Activated CD4-positive, alpha-beta memory T cell treated with anti-CD3 and anti-CD28 coated beads for 36 hours (primary cell): ENCODE results near the gene DNAH6. TPM values are rescaled to one million over a fixed set of nuclear protein-coding genes. Genes with fewer than 3 reads are reported as not detected.

Experiments
- CTCF ChIA-PET: fragments of 350-600 bp; sonication (Branson Sonifier 250); formaldehyde crosslinking; loops from one replicate; lab custom pipeline; 2021; ENCODE audit warnings: antibody characterized with exemption, inconsistent platforms; lab: Charles Lee
- POLR2A ChIA-PET: fragments of 350-600 bp; sonication (Branson Sonifier 250); formaldehyde crosslinking; loops from one replicate; lab custom pipeline; 2021; ENCODE audit warnings: antibody characterized with exemption; lab: Charles Lee
- DNase-seq: peaks from one replicate; pipeline ENCODE4 v3.0.0-alpha.2; 2020
- H3K27ac Mint-ChIP-seq: one replicate; pipeline ENCODE4 v1.8.0; 2021; ENCODE audit warnings: mixed read lengths
- H3K27me3 Mint-ChIP-seq: one replicate; pipeline ENCODE4 v1.8.0; 2021; ENCODE audit warnings: mixed read lengths
- H3K36me3 Mint-ChIP-seq: one replicate; pipeline ENCODE4 v1.8.0; 2021; ENCODE audit warnings: mixed read lengths
- H3K4me1 Mint-ChIP-seq: one replicate; pipeline ENCODE4 v1.8.0; 2021; ENCODE audit warnings: low read depth, mixed read lengths
- H3K4me3 Mint-ChIP-seq: one replicate; pipeline ENCODE4 v1.8.0; 2021; ENCODE audit warnings: mild to moderate bottlenecking, mixed read lengths
- H3K9me3 Mint-ChIP-seq: one replicate; pipeline ENCODE4 v1.8.0; 2021; ENCODE audit warnings: mixed read lengths
- intact Hi-C: fragments of 100-400 bp; cut with micrococcal nuclease; formaldehyde crosslinking; loops from one replicate; pipeline ENCODE4 v1.15.1; 2023
- total RNA-seq, 2 experiments: library from RNA; stranded (reverse); gene quantifications; one replicate each; pipeline ENCODE4 v1.2.3, GENCODE V29; 2021

Gene DNAH6
- total RNA-seq, 2 experiments from 2014 or later = 0.33 to 0.85 TPM

- ChIA-PET POLR2A (no interaction called here), CTCF (no interaction called here)
- intact Hi-C loops = no loop called here
- Mint-ChIP-seq H3K9me3 (peaks cover 20% of the 10 kb centered on the region), H3K4me3 (no peak overlapping the region), H3K36me3 (peaks cover 2% of the 10 kb centered on the region), H3K4me1 (peaks cover 2% of the 10 kb centered on the region), H3K27ac (no peak overlapping the region), H3K27me3 (no peaks in the 10 kb centered on the region)
- DNase-seq = no peak
Observed at GRCh38 chr2:84702941-84703340, 186.6 kb downstream of the DNAH6 start.

GRCh38 chr2:84703831-84704230, 187.5 kb downstream of the DNAH6 start:
- ChIA-PET CTCF (interaction anchor here (0.6 kb wide), 1 partner anchor 169 kb away, joined by 3 read pairs; no protein-coding TSS in a partner anchor), POLR2A (no interaction called here)
- intact Hi-C loops = no loop called here

GRCh38 chr2:84704505-84705244, 188.4 kb downstream of the DNAH6 start:
- H3K36me3 Mint-ChIP-seq = peaks cover 2% of the 10 kb centered on the region
- no peak for DNase-seq
- no peaks in the 10 kb centered on the region for H3K27me3 Mint-ChIP-seq
- H3K4me1 Mint-ChIP-seq = peaks cover 6% of the 10 kb centered on the region
- CTCF ChIA-PET = no interaction called here
- H3K27ac Mint-ChIP-seq = no peak overlapping the region
- POLR2A ChIA-PET = no interaction called here
- peaks cover 20% of the 10 kb centered on the region for H3K9me3 Mint-ChIP-seq
- no peak overlapping the region for H3K4me3 Mint-ChIP-seq
- intact Hi-C loops = no loop called here

More at GRCh38 chr2:84703831-84704230, 187.5 kb downstream of the DNAH6 start:
- Mint-ChIP-seq H3K4me3 (no peak overlapping the region), H3K27me3 (no peaks in the 10 kb centered on the region), H3K4me1 (peaks cover 5% of the 10 kb centered on the region), H3K9me3 (peaks cover 20% of the 10 kb centered on the region), H3K27ac (no peak overlapping the region), H3K36me3 (peaks cover 2% of the 10 kb centered on the region)
- DNase-seq = no peak

- Mint-ChIP-seq H3K36me3 (no peaks in the 10 kb centered on the region), H3K4me3 (no peak overlapping the region), H3K27me3 (no peaks in the 10 kb centered on the region), H3K27ac (no peak overlapping the region), H3K9me3 (peaks cover 13% of the 10 kb centered on the region), H3K4me1 (peaks cover 6% of the 10 kb centered on the region)
- ChIA-PET POLR2A (no interaction called here), CTCF (no interaction called here)
- intact Hi-C loops = no loop called here
- DNase-seq = no peak
Observed at GRCh38 chr2:84705858-84706257, 189.6 kb downstream of the DNAH6 start.

- Mint-ChIP-seq H3K9me3 (no peaks in the 10 kb centered on the region), H3K4me1 (peaks cover 6% of the 10 kb centered on the region), H3K27me3 (no peaks in the 10 kb centered on the region), H3K36me3 (no peaks in the 10 kb centered on the region), H3K27ac (no peak overlapping the region), H3K4me3 (no peak overlapping the region)
- DNase-seq = no peak
- intact Hi-C loops = no loop called here
- CTCF ChIA-PET = no interaction called here
- POLR2A ChIA-PET = no interaction called here
Observed at GRCh38 chr2:84708442-84708841, 192.1 kb downstream of the DNAH6 start.

GRCh38 chr2:84711651-84712050, 195.4 kb downstream of the DNAH6 start:
- H3K4me1 Mint-ChIP-seq = peaks cover 4% of the 10 kb centered on the region
- H3K36me3 Mint-ChIP-seq = no peaks in the 10 kb centered on the region
- ChIA-PET CTCF (interaction anchor here (0.6 kb wide), 1 partner anchor 155 kb away, joined by 3 read pairs; no protein-coding TSS in a partner anchor), POLR2A (no interaction called here)
- H3K27me3 Mint-ChIP-seq = no peaks in the 10 kb centered on the region
- DNase-seq = no peak
- intact Hi-C loops = no loop called here
- H3K9me3 Mint-ChIP-seq = no peaks in the 10 kb centered on the region
- H3K4me3 Mint-ChIP-seq = no peak overlapping the region
- no peak overlapping the region for H3K27ac Mint-ChIP-seq

- Mint-ChIP-seq H3K4me3 (no peak overlapping the region), H3K4me1 (peaks cover 15% of the 10 kb centered on the region), H3K27me3 (no peaks in the 10 kb centered on the region), H3K27ac (no peak overlapping the region), H3K36me3 (no peaks in the 10 kb centered on the region), H3K9me3 (no peaks in the 10 kb centered on the region)
- intact Hi-C loops = no loop called here
- CTCF ChIA-PET = no interaction called here
- POLR2A ChIA-PET = no interaction called here
- no peak for DNase-seq
Observed at GRCh38 chr2:84713441-84713840, 197.1 kb downstream of the DNAH6 start.

- intact Hi-C loops = no loop called here
- Mint-ChIP-seq H3K4me3 (no peak overlapping the region), H3K36me3 (no peaks in the 10 kb centered on the region), H3K27me3 (no peaks in the 10 kb centered on the region), H3K9me3 (no peaks in the 10 kb centered on the region), H3K27ac (no peak overlapping the region), H3K4me1 (peaks cover 11% of the 10 kb centered on the region)
- POLR2A ChIA-PET = no interaction called here
- CTCF ChIA-PET = interaction anchor here (0.6 to 1.4 kb wide), 3 partner anchors 25 to 58 kb away, joined by 3 to 4 read pairs (median 3); no protein-coding TSS in a partner anchor
- DNase-seq = no peak
Observed at GRCh38 chr2:84716564-84716963, 200.3 kb downstream of the DNAH6 start.

- intact Hi-C loops = no loop called here
- H3K4me1 Mint-ChIP-seq = peaks cover 11% of the 10 kb centered on the region
- H3K4me3 Mint-ChIP-seq = no peak overlapping the region
- H3K9me3 Mint-ChIP-seq = no peaks in the 10 kb centered on the region
- ChIA-PET CTCF (interaction anchor here (0.6 to 1.4 kb wide), 2 partner anchors 24 to 29 kb away, joined by 3 to 4 read pairs; no protein-coding TSS in a partner anchor), POLR2A (no interaction called here)
- no peak for DNase-seq
- no peak overlapping the region for H3K27ac Mint-ChIP-seq
- H3K27me3 Mint-ChIP-seq = no peaks in the 10 kb centered on the region
- no peaks in the 10 kb centered on the region for H3K36me3 Mint-ChIP-seq
Observed at GRCh38 chr2:84717302-84717701, 201.0 kb downstream of the DNAH6 start.

- ChIA-PET CTCF (no interaction called here), POLR2A (no interaction called here)
- no peak overlapping the region for H3K27ac Mint-ChIP-seq
- intact Hi-C loops = no loop called here
- peaks cover 23% of the 10 kb centered on the region for H3K4me1 Mint-ChIP-seq
- no peaks in the 10 kb centered on the region for H3K36me3 Mint-ChIP-seq
- no peaks in the 10 kb centered on the region for H3K9me3 Mint-ChIP-seq
- H3K27me3 Mint-ChIP-seq = no peaks in the 10 kb centered on the region
- no peak overlapping the region for H3K4me3 Mint-ChIP-seq
- no peak for DNase-seq
Observed at GRCh38 chr2:84719434-84719833, 203.1 kb downstream of the DNAH6 start.

GRCh38 chr2:84723831-84724230, 207.5 kb downstream of the DNAH6 start:
- CTCF ChIA-PET = no interaction called here
- Mint-ChIP-seq H3K4me1 (peaks cover 21% of the 10 kb centered on the region), H3K4me3 (no peak overlapping the region), H3K27me3 (no peaks in the 10 kb centered on the region), H3K36me3 (no peaks in the 10 kb centered on the region), H3K27ac (no peak overlapping the region), H3K9me3 (peaks cover 7% of the 10 kb centered on the region)
- POLR2A ChIA-PET = no interaction called here
- intact Hi-C loops = no loop called here
- no peak for DNase-seq

- Mint-ChIP-seq H3K9me3 (peaks cover 7% of the 10 kb centered on the region), H3K36me3 (no peaks in the 10 kb centered on the region), H3K27ac (no peak overlapping the region), H3K27me3 (no peaks in the 10 kb centered on the region), H3K4me3 (no peak overlapping the region), H3K4me1 (peaks cover 21% of the 10 kb centered on the region)
- intact Hi-C loops = no loop called here
- ChIA-PET POLR2A (no interaction called here), CTCF (no interaction called here)
- DNase-seq = no peak
Observed at GRCh38 chr2:84725717-84726116, 209.4 kb downstream of the DNAH6 start.

- H3K27ac Mint-ChIP-seq = no peak overlapping the region
- H3K4me3 Mint-ChIP-seq = no peak overlapping the region
- H3K36me3 Mint-ChIP-seq = no peaks in the 10 kb centered on the region
- peaks cover 21% of the 10 kb centered on the region for H3K4me1 Mint-ChIP-seq
- H3K9me3 Mint-ChIP-seq = peaks cover 7% of the 10 kb centered on the region
- POLR2A ChIA-PET = no interaction called here
- CTCF ChIA-PET = no interaction called here
- intact Hi-C loops = no loop called here
- no peak for DNase-seq
- H3K27me3 Mint-ChIP-seq = no peaks in the 10 kb centered on the region
Observed at GRCh38 chr2:84727315-84727714, 211.0 kb downstream of the DNAH6 start.
